ENCODE measurements around the gene SPATA4. TPM values are rescaled to one million over a fixed set of nuclear protein-coding genes. Genes with fewer than 3 reads are reported as not detected.

Gene SPATA4
- total and polyA plus RNA-seq, 2 of the 13 experiments (the other 11 are each of a cell fraction or from before 2014, with no cell fraction given): not detected

- ATAC-seq (no peak), DNase-seq (ENCODE audit: low spot score) (no peak), FAIRE-seq (no peak)
- Histone ChIP-seq H3K4me1 (ENCODE audit: insufficient read depth, low read length) (no peaks in the 10 kb centered on the region), H4K20me1 (ENCODE audit: insufficient read depth, low read length) (no peaks in the 10 kb centered on the region), H3K4me2 (ENCODE audit: low read depth, low read length) (no peak overlapping the region), H2AFZ (ENCODE audit: low read length) (no peak overlapping the region), H3K9me3 (ENCODE audit: low read length) (no peaks in the 10 kb centered on the region), H3K27ac (ENCODE audit: extremely low read length, insufficient read depth, low read length) (no peak overlapping the region), H3K27me3 (ENCODE audit: control insufficient read depth in 1 of 2, insufficient read depth in 2 of 2, low read length in 2 of 2) (no peaks in the 10 kb centered on the region), H3K9ac (ENCODE audit: insufficient read depth, low read depth, low read length) (no peak overlapping the region), H3K79me2 (ENCODE audit: insufficient read depth, low read length) (no peaks in the 10 kb centered on the region), H3K36me3 (replicated peaks in 1 of 2; ENCODE audit: control insufficient read depth in 1 of 2, insufficient read depth in 2 of 2, low read length in 2 of 2) (no peaks in the 10 kb centered on the region), H3K4me3 (replicated peaks in 1 of 3; ENCODE audit: insufficient read depth in 1 of 3, low read depth in 2 of 3, low read length in 3 of 3) (no peak overlapping the region)
- in situ Hi-C loops (cut with HindIII; ENCODE audit: extremely low pct_ligation_motif_present, low pct_unique_long_range_greater_than_20kb): no loop called here
- no TSS peak for BruUV-seq (replicated peaks)
- WGBS (ENCODE audit: low lambda C conversion rate): 6% methylated on average over 5 of the region's 5 CpGs
- intact Hi-C loops (cut with micrococcal nuclease; ENCODE audit: unreplicated experiment): no loop called here
- POLR2A ChIA-PET: no interaction called here
- CTCF ChIA-PET (ENCODE audit: low intra/inter-chr PET ratio, low total read pairs): no interaction called here
- TF ChIP-seq ZSCAN30 (CRISPR knock-in tag; IDR thresholded peaks at IDR 0.05): no peak
- no peak for TF ChIP-seq ZBTB7A (CRISPR knock-in tag; IDR thresholded peaks at IDR 0.05)
- no peak for TF ChIP-seq ZNF660 (CRISPR knock-in tag; IDR thresholded peaks at IDR 0.05; ENCODE audit: borderline replicate concordance, low read depth)
- TF ChIP-seq RCOR2 (CRISPR knock-in tag; IDR thresholded peaks at IDR 0.05): no peak
- no peak for TF ChIP-seq ZBTB38 (CRISPR knock-in tag; IDR thresholded peaks at IDR 0.05)
- no peak for TF ChIP-seq TFDP2 (CRISPR knock-in tag; IDR thresholded peaks at IDR 0.05)
- no peak for TF ChIP-seq EZH2 (conservative IDR thresholded peaks at IDR 0.05; ENCODE audit: low read depth, low read length)
- no peak for TF ChIP-seq KDM2A (CRISPR knock-in tag; IDR thresholded peaks at IDR 0.05; ENCODE audit: borderline replicate concordance, low read depth)
- no peak for TF ChIP-seq ZNF574 (CRISPR knock-in tag; IDR thresholded peaks at IDR 0.05)
- TF ChIP-seq AHR (CRISPR knock-in tag; IDR thresholded peaks at IDR 0.05): no peak
- no peak for TF ChIP-seq ZNF12 (CRISPR knock-in tag; IDR thresholded peaks at IDR 0.05)
- TF ChIP-seq NCOA2 (CRISPR knock-in tag; IDR thresholded peaks at IDR 0.05): no peak
- no peak for TF ChIP-seq ZNF337 (CRISPR knock-in tag; IDR thresholded peaks at IDR 0.05; ENCODE audit: borderline replicate concordance, low read depth)
- no peak for TF ChIP-seq SNAPC4 (CRISPR knock-in tag; IDR thresholded peaks at IDR 0.05)
- TF ChIP-seq SP140L (CRISPR knock-in tag; IDR thresholded peaks at IDR 0.05; ENCODE audit: borderline replicate concordance): no peak
- TF ChIP-seq TCF12 (IDR thresholded peaks at IDR 0.05): no peak
- TF ChIP-seq TCF12 (CRISPR knock-in tag; IDR thresholded peaks at IDR 0.05): no peak
- TF ChIP-seq SNAPC5 (CRISPR knock-in tag; IDR thresholded peaks at IDR 0.05; ENCODE audit: borderline replicate concordance): no peak
These were observed 41.6 kb upstream of the SPATA4 start for GRCh38 chr4:176236946-176237345.
